SK-N-SH (cell line): Measurements from ENCODE around the gene VASP. TPM values are rescaled to one million over a fixed set of nuclear protein-coding genes. Genes with fewer than 3 reads are reported as not detected.

Source experiments
- CTCF ChIA-PET: fragments of 300-600, 350-600 bp; formaldehyde crosslinking; extraction: SDS; loops from one replicate; lab custom pipeline; 2021; lab: Yijun Ruan, JAX
- POLR2A ChIA-PET: fragments of 350-600 bp; sonication (Branson Sonifier 250); formaldehyde crosslinking; extraction: SDS; loops from one replicate; lab custom pipeline; 2020; ENCODE audit warnings: antibody characterized with exemption, inconsistent platforms; lab: Yijun Ruan, JAX
- DNase-seq: peaks from one replicate; pipeline ENCODE4 v3.0.0; 2012
- H2AFZ ChIP-seq: fragments of 200-600 bp; sonication (generic); 2 replicates; pipeline ENCODE4 v1.8.1; 2016; ENCODE audit warnings: antibody characterized with exemption, mild to moderate bottlenecking, low read depth
- H3F3A ChIP-seq: fragments of 200-600 bp; sonication (generic); replicated peaks from 2 replicates; pipeline ENCODE3; 2016; ENCODE audit warnings: antibody characterized with exemption, mild to moderate bottlenecking; ENCODE audit not compliant: insufficient read depth
- H3K27ac ChIP-seq, 2 experiments: fragments of 200-500 bp in 1 of 2; fragments of 200-600 bp in 1 of 2; sonication (Bioruptor generic) in 1 of 2; sonication (generic), shearing (Covaris generic) in 1 of 2; 2 replicates each; pipeline versions ENCODE4 v1.5.1 to v1.6.1; 2014 to 2016; ENCODE audit warnings: low read depth in 2 of 2, inconsistent platforms in 1 of 2, low read length in 1 of 2, mild to moderate bottlenecking in 1 of 2, mixed read lengths in 1 of 2
- H3K27me3 ChIP-seq: fragments of 200-600 bp; sonication (generic), shearing (Covaris generic); 2 replicates; pipeline ENCODE4 v1.6.1; 2016; ENCODE audit warnings: mixed run types; ENCODE audit not compliant: insufficient read depth
- H3K36me3 ChIP-seq, 2 experiments: fragments of 200-500 bp in 1 of 2; fragments of 200-600 bp in 1 of 2; sonication (Bioruptor generic) in 1 of 2; sonication (generic) in 1 of 2; replicated peaks in 1 of 2; 2 replicates each; pipeline versions ENCODE3 to v1.5.1; 2014 to 2016; ENCODE audit warnings: low read length in 1 of 2, mild to moderate bottlenecking in 1 of 2; ENCODE audit not compliant: insufficient read depth in 2 of 2, control insufficient read depth in 1 of 2
- H3K4me1 ChIP-seq, 2 experiments: fragments of 200-500 bp in 1 of 2; fragments of 200-600 bp in 1 of 2; sonication (Bioruptor generic) in 1 of 2; sonication (generic), shearing (Covaris generic) in 1 of 2; 2 replicates each; pipeline versions ENCODE4 v1.5.1 to v1.6.1; 2014 to 2016; ENCODE audit warnings: low read depth in 1 of 2, low read length in 1 of 2, mixed run types in 1 of 2; ENCODE audit not compliant: insufficient read depth in 2 of 2, control insufficient read depth in 1 of 2
- H3K4me2 ChIP-seq: fragments of 200-600 bp; sonication (generic), shearing (Covaris generic); 2 replicates; pipeline ENCODE4 v1.6.1; 2017; ENCODE audit warnings: mixed run types
- H3K4me3 ChIP-seq, 2 experiments: fragments of 200-500 bp in 1 of 2; fragments of 200-600 bp in 1 of 2; sonication (Bioruptor generic) in 1 of 2; sonication (generic), shearing (Covaris generic) in 1 of 2; 2 replicates each; pipeline versions ENCODE4 v1.5.1 to v1.8.1; 2014 to 2016; ENCODE audit warnings: low read depth in 2 of 2, inconsistent platforms in 1 of 2, low read length in 1 of 2, mild to moderate bottlenecking in 1 of 2, mixed read lengths in 1 of 2, moderate library complexity in 1 of 2
- H3K79me2 ChIP-seq: fragments of 200-600 bp; sonication (generic); 2 replicates; pipeline ENCODE4 v1.8.1; 2017; ENCODE audit warnings: mild to moderate bottlenecking; ENCODE audit not compliant: insufficient read depth
- H3K9ac ChIP-seq: fragments of 200-600 bp; sonication (generic); 2 replicates; pipeline ENCODE4 v1.6.1; 2017; ENCODE audit warnings: mixed run types
- H3K9me2 ChIP-seq: fragments of 200-600 bp; sonication (generic); 2 replicates; pipeline ENCODE4 v1.6.1; 2017; ENCODE audit warnings: mixed run types
- H3K9me3 ChIP-seq: fragments of 200-600 bp; sonication (generic); 2 replicates; pipeline ENCODE4 v1.6.1; 2017; ENCODE audit warnings: mixed run types, mild to moderate bottlenecking, moderate library complexity
- H4K20me1 ChIP-seq: fragments of 200-600 bp; sonication (generic); 2 replicates; pipeline ENCODE4 v1.6.1; 2017; ENCODE audit warnings: mild to moderate bottlenecking, mixed run types; ENCODE audit not compliant: insufficient read depth
- CHD2 ChIP-seq: fragments of 150-350 bp; IDR thresholded peaks from 2 replicates; pipeline ENCODE4 v1.6.1; 2018; ENCODE audit warnings: low read length; ENCODE audit not compliant: partially characterized antibody
- CTCF ChIP-seq: fragments of 200-600 bp; sonication (generic); IDR thresholded peaks from 2 replicates; pipeline ENCODE4 v1.6.1; 2017; ENCODE audit warnings: antibody characterized with exemption, mild to moderate bottlenecking, moderate library complexity
- EP300 ChIP-seq, 2 experiments: IDR thresholded peaks; 2 replicates each; pipeline versions ENCODE4 v1.4.0 to v1.6.1; 2012; ENCODE audit warnings: borderline replicate concordance in 1 of 2, low read depth in 1 of 2, low read length in 1 of 2
- EZH2phosphoT487 ChIP-seq: fragments of 200-600 bp; sonication (generic); IDR thresholded peaks from 2 replicates; pipeline ENCODE4 v1.6.1; 2017; ENCODE audit warnings: low read depth, mixed run types, mild to moderate bottlenecking, antibody characterized with exemption, moderate library complexity, borderline replicate concordance
- FOSL2 ChIP-seq: IDR thresholded peaks from 2 replicates; pipeline ENCODE4 v1.4.0; 2012; ENCODE audit warnings: low read depth, mild to moderate bottlenecking, moderate library complexity, borderline replicate concordance
- JUND ChIP-seq: IDR thresholded peaks from 2 replicates; pipeline ENCODE4 v1.4.0; 2012
- MAX ChIP-seq: IDR thresholded peaks from 2 replicates; pipeline ENCODE4 v1.4.0; 2012; ENCODE audit warnings: low read depth
- MXI1 ChIP-seq: IDR thresholded peaks from 2 replicates; pipeline ENCODE4 v1.6.1; 2012; ENCODE audit warnings: mild to moderate bottlenecking, low read depth, low read length, improper control_type of control experiment
- NFIC ChIP-seq: IDR thresholded peaks from 2 replicates; pipeline ENCODE4 v1.4.0; 2012; ENCODE audit warnings: borderline replicate concordance
- POLR2AphosphoS5 ChIP-seq: IDR thresholded peaks from 2 replicates; pipeline ENCODE4 v1.6.1; 2012; ENCODE audit warnings: low read depth, low read length
- RAD21 ChIP-seq: IDR thresholded peaks from 2 replicates; pipeline ENCODE4 v1.6.1; 2012; ENCODE audit warnings: mild to moderate bottlenecking, low read length
- RFX5 ChIP-seq: IDR thresholded peaks from 2 replicates; pipeline ENCODE4 v1.6.1; 2012; ENCODE audit warnings: mild to moderate bottlenecking, improper control_type of control experiment, low read length
- TAF1 ChIP-seq: IDR thresholded peaks from 2 replicates; pipeline ENCODE4 v1.6.1; 2012; ENCODE audit warnings: low read depth, mild to moderate bottlenecking, low read length, moderate library complexity, borderline replicate concordance
- TCF12 ChIP-seq: IDR thresholded peaks from 2 replicates; pipeline ENCODE4 v1.4.0; 2012
- USF1 ChIP-seq: IDR thresholded peaks from 2 replicates; pipeline ENCODE4 v1.4.0; 2012; ENCODE audit warnings: low read depth, borderline replicate concordance
- YY1 ChIP-seq: IDR thresholded peaks from 2 replicates; pipeline ENCODE4 v1.4.0; 2012; ENCODE audit warnings: low read depth, mild to moderate bottlenecking
- ZBTB33 ChIP-seq: IDR thresholded peaks from 2 replicates; pipeline ENCODE4 v1.4.0; 2012; ENCODE audit warnings: low read depth, borderline replicate concordance
- WGBS: methylation state at CpG from one replicate; pipeline ENCODE4 v1.1.6; 2017; ENCODE audit warnings: low lambda C conversion rate; 5-methylcytosine and 5-hydroxymethylcytosine counted together
- polyA plus RNA-seq, 3 experiments: library from polyadenylated mRNA; depleted of rRNA; stranded (reverse); fragments of >200 nt; gene quantifications; 2 replicates each; pipeline ENCODE4 v1.2.3, GENCODE V29; 2012

VASP gene
- polyA plus RNA-seq, 1 of the 3 experiments (the other 2 are of a cell fraction): 37.8 TPM

- Histone ChIP-seq H3K9me2 (no peaks in the 10 kb centered on the region), H2AFZ (peak overlapping the region; percentile 56; the same call in 1 of the 2 replicates), H3K36me3 (peaks cover 0 to 4% of the 10 kb centered on the region in 2 experiments), H3K79me2 (peaks cover 44% of the 10 kb centered on the region), H3K4me2 (peak overlapping the region; percentile 100), H3K27ac (peak overlapping the region; percentile 88 to 91)
- peak; percentile 39; the same call in 1 of the 2 replicates for TF ChIP-seq RFX5
- 0 out of 2 replicates have a peak, but pooled peaks have one; percentile 28 for TF ChIP-seq FOSL2
- no peak for TF ChIP-seq ZBTB33
- peak; percentile 4 to 29; a peak in 1 of 4 replicates for TF ChIP-seq EP300 (IDR thresholded peaks at IDR 0.05; ENCODE audit: borderline replicate concordance in 1 of 2, low read depth in 1 of 2, low read length in 1 of 2)
- no peak for TF ChIP-seq EZH2phosphoT487
- TF ChIP-seq CHD2: peak; percentile 20
- peak; percentile 53 for TF ChIP-seq RAD21
- peak; percentile 85 for TF ChIP-seq MXI1
- peak; percentile 51; the same call in 1 of the 2 replicates for TF ChIP-seq POLR2AphosphoS5
- no peak for TF ChIP-seq USF1
- 0 out of 2 replicates have a peak, but pooled peaks have one; percentile 22 for TF ChIP-seq YY1
- peak; percentile 33; the same call in 1 of the 2 replicates for TF ChIP-seq TAF1
- peak; percentile 63 for TF ChIP-seq CTCF
- peak; percentile 63; the same call in 1 of the 2 replicates for TF ChIP-seq MAX
- TF ChIP-seq TCF12: no peak
- TF ChIP-seq NFIC: peak; percentile 33; the same call in 1 of the 2 replicates
- TF ChIP-seq JUND: peak; percentile 25; the same call in 1 of the 2 replicates
- TF ChIP-seq, all 33 proteins: peak for 13
- CTCF ChIA-PET: interaction anchor here (1.3 to 2.6 kb wide), 5 partner anchors 11 to 52 kb away, joined by 4 to 18 read pairs (median 10); partner anchors contain the start of gene RTN2
- no peaks in the 10 kb centered on the region for H3K9me3 ChIP-seq
- no peaks in the 10 kb centered on the region for H3K27me3 ChIP-seq
- WGBS: 1% methylated on average over 30 of the region's 47 CpGs
- POLR2A ChIA-PET: no interaction called here
- H3F3A ChIP-seq: peaks cover 23% of the 10 kb centered on the region
- H3K4me3 ChIP-seq: peak overlapping the region; percentile 74 to 98
- H3K9ac ChIP-seq: peak overlapping the region; percentile 92
- peaks cover 6 to 12% of the 10 kb centered on the region in 2 experiments; a peak in 2 of 4 replicates for H3K4me1 ChIP-seq
- peaks cover 12% of the 10 kb centered on the region for H4K20me1 ChIP-seq
- peak; percentile 94 for DNase-seq
Measured at GRCh38 chr19:45506246-45506988, 862 bp upstream of the VASP start.
